AG10803 (cell line): ENCODE data around the gene ORM1.

Source experiments
- DNase-seq: peaks from one replicate; pipeline ENCODE4 v3.0.0; 2010; ENCODE audit warnings: low read depth
- H3K4me3 ChIP-seq: 2 replicates; pipeline ENCODE4 v1.5.1; 2011; ENCODE audit warnings: mild to moderate bottlenecking, low read length, control low read depth
- CTCF ChIP-seq: conservative IDR thresholded peaks from 2 replicates; pipeline ENCODE4 v1.5.1; 2011; ENCODE audit warnings: mild to moderate bottlenecking, low read length, control low read depth, inconsistent platforms

The ORM1 gene

GRCh38 chr9:114289106-114289505 lies 33.8 kb upstream of the ORM1 start:
- no peak overlapping the region for H3K4me3 ChIP-seq
- DNase-seq = no peak
- TF ChIP-seq CTCF = no peak

GRCh38 chr9:114289571-114290481 lies 33.1 kb upstream of the ORM1 start:
- H3K4me3 ChIP-seq = no peak overlapping the region
- no peak for TF ChIP-seq CTCF
- no peak for DNase-seq

GRCh38 chr9:114290561-114290986 lies 32.3 kb upstream of the ORM1 start:
- H3K4me3 ChIP-seq = no peak overlapping the region
- TF ChIP-seq CTCF = no peak
- DNase-seq = no peak

GRCh38 chr9:114291064-114291474 lies 31.8 kb upstream of the ORM1 start:
- peak; percentile 58 for DNase-seq
- TF ChIP-seq CTCF = peak; percentile 80
- no peak overlapping the region for H3K4me3 ChIP-seq

- no peak for DNase-seq
- no peak overlapping the region for H3K4me3 ChIP-seq
- no peak for TF ChIP-seq CTCF
Measured at GRCh38 chr9:114291886-114292590, 30.9 kb upstream of the ORM1 start.

- DNase-seq = no peak
- no peak for TF ChIP-seq CTCF
- H3K4me3 ChIP-seq = no peak overlapping the region
Measured at GRCh38 chr9:114294664-114295063, 28.2 kb upstream of the ORM1 start.
